ENCODE results near the gene HOTAIR. TPM values are rescaled to one million over a fixed set of nuclear protein-coding genes. Genes with fewer than 3 reads are reported as not detected.

Gene HOTAIR
- polyA plus RNA-seq, 1 donor, result 7.6 TPM

GRCh38 chr12:53916788-53917655 lies 57.7 kb downstream of the HOTAIR start:
- no peak for DNase-seq

Other genes with a start within 250 kb of the HOTAIR start
- 97.2 TPM for gene CALCOCO1, start 247.5 kb downstream of the HOTAIR start, polyA plus RNA-seq (ENCODE audit: insufficient read length)
- gene CISTR, start 223.0 kb downstream of the HOTAIR start, polyA plus RNA-seq (ENCODE audit: insufficient read length), result not detected
- gene HOXC13, start 36.1 kb downstream of the HOTAIR start, polyA plus RNA-seq (ENCODE audit: insufficient read length), result 0.10 TPM
- gene HOXC12, start 20.1 kb downstream of the HOTAIR start, polyA plus RNA-seq (ENCODE audit: insufficient read length), result 0.48 TPM
- gene HOXC11, start 1.8 kb downstream of the HOTAIR start, polyA plus RNA-seq (ENCODE audit: insufficient read length), result 7.1 TPM
- 57.9 TPM for gene HOXC10, start 10.2 kb upstream of the HOTAIR start, polyA plus RNA-seq (ENCODE audit: insufficient read length)
- gene HOXC9, start 25.2 kb upstream of the HOTAIR start, polyA plus RNA-seq (ENCODE audit: insufficient read length), result 17.4 TPM
- gene HOXC8, start 34.0 kb upstream of the HOTAIR start, polyA plus RNA-seq (ENCODE audit: insufficient read length), result 6.6 TPM
- gene HOXC6, start 53.5 kb upstream of the HOTAIR start, polyA plus RNA-seq (ENCODE audit: insufficient read length), result 16.3 TPM
- gene HOXC5, start 58.1 kb upstream of the HOTAIR start, polyA plus RNA-seq (ENCODE audit: insufficient read length), result 1.8 TPM
- 21.4 TPM for gene HOXC4, start 78.9 kb upstream of the HOTAIR start, polyA plus RNA-seq (ENCODE audit: insufficient read length)
- 27.6 TPM for gene SMUG1, start 214.0 kb upstream of the HOTAIR start, polyA plus RNA-seq (ENCODE audit: insufficient read length)